ENCODE measurements around the gene TRDN.

Gene TRDN

GRCh38 chr6:123636782-123637181 lies at the start of gene TRDN:
Gene TRDN, minus strand, starts transcription at chr6:123636950. Its CDS starts 175 bp downstream, at chr6:123636775.
- DNase-seq = no peak

GRCh38 chr6:123681957-123682462 lies 45.3 kb upstream of the TRDN start:
- DNase-seq = no peak

GRCh38 chr6:123677897-123678296 lies 41.1 kb upstream of the TRDN start:
- DNase-seq = no peak

- DNase-seq = no peak
Measured at GRCh38 chr6:123676793-123677192, 40.0 kb upstream of the TRDN start.

GRCh38 chr6:123668965-123669591 lies 32.3 kb upstream of the TRDN start:
- no peak for DNase-seq

- DNase-seq = no peak
Measured at GRCh38 chr6:123668063-123668462, 31.3 kb upstream of the TRDN start.

- no peak for DNase-seq
Measured at GRCh38 chr6:123663436-123663835, 26.7 kb upstream of the TRDN start.

GRCh38 chr6:123662757-123663156 lies 26.0 kb upstream of the TRDN start:
- DNase-seq = no peak

GRCh38 chr6:123661105-123661891 lies 24.5 kb upstream of the TRDN start:
- DNase-seq = no peak

GRCh38 chr6:123659960-123660748 lies 23.4 kb upstream of the TRDN start:
- no peak for DNase-seq

GRCh38 chr6:123658848-123659247 lies 22.1 kb upstream of the TRDN start:
- no peak for DNase-seq

- DNase-seq = no peak
Measured at GRCh38 chr6:123655521-123656306, 19.0 kb upstream of the TRDN start.

GRCh38 chr6:123648723-123649122 lies 12.0 kb upstream of the TRDN start:
- no peak for DNase-seq

- no peak for DNase-seq
Measured at GRCh38 chr6:123648020-123648580, 11.3 kb upstream of the TRDN start.

GRCh38 chr6:123641497-123641896 lies 4.7 kb upstream of the TRDN start:
- DNase-seq = no peak

- no peak for DNase-seq
Measured at GRCh38 chr6:123640567-123641187, 3.9 kb upstream of the TRDN start.

GRCh38 chr6:123638865-123639264 lies 2.1 kb upstream of the TRDN start:
- DNase-seq = no peak

- DNase-seq = no peak
Measured at GRCh38 chr6:123636282-123636681, 468 bp downstream of the TRDN start.

- DNase-seq = no peak
Measured at GRCh38 chr6:123635567-123635966, 1.2 kb downstream of the TRDN start.

GRCh38 chr6:123635144-123635543 lies 1.6 kb downstream of the TRDN start:
- DNase-seq = no peak

GRCh38 chr6:123632641-123633040 lies 4.1 kb downstream of the TRDN start:
- DNase-seq = no peak
